HG03571 (cell line): ENCODE data around the gene AGAP9.
"Not testable (repeated sequence)": the region's sequence is repeated elsewhere in the genome, so short reads cannot be mapped to it uniquely, and the experiment has no call there.

Experiments used
- ATAC-seq: cut with Tn5 transposase; IDR thresholded peaks from one replicate; pipeline ENCODE4 v1.9.1; 2021; ENCODE audit not compliant: unreplicated experiment

The AGAP9 gene

DNA sequence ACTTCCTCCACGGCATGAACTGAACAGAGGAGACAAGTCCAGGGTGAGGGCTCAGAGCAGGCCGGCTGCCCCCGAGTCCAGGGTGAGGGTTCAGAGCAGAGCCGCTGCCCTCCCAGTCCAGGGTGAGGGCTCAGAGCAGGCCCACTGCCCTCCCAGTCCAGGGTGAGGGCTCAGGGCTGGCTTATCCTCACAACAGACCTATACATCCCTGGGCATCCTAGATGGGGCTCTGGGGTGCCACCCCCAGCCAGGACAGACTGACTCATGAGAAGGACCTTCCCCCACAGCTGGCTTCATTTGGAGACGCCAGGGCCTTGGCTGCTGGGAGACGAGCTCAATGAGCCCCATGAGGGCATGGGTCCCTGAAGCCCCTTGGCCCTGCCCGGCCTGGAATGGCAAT, 33.8 kb downstream of the AGAP9 start:
- ATAC-seq = not testable (repeated sequence)

- not testable (repeated sequence) for ATAC-seq
These were observed 37.5 kb downstream of the AGAP9 start for GRCh38 chr10:47485943-47486342.

DNA sequence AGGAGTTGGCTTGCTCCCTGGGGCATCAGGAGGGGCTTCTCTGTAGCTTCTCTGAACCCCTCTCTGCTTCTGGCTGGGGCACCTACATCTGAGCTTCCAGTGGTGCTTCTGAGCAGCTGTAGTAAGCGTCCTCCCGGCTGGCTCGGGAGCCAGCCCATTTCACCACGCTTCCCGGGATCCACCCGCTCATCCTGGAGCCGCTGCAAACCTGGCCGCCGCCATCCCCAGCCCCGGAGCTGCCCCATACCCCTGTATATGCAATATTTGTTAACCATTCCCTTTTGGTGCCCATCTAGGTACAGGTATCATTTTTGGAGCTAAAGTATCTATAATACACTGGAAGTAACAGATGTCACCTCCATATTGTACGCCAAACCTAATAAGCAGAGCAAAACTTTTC, 38.7 kb downstream of the AGAP9 start:
- ATAC-seq = not testable (repeated sequence)

DNA sequence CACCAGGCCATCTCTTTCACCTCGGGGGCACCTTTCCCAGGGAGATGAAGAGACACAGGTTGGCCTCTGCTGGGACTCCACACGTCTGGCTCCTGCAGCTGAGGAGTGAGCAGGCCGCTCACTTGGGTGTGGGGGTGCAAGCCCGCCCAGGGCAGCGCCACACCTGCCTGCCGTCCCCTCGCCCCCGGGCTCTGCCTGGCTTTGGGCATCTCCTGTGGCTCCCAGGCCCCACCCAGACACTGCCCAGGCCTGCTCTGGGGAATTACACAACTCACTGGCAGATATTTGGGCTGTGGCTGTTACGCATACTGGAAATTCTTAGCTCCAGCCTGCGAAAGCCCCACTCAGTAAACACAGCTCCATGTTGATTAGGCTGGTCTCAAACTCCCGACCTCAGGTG, 39.5 kb downstream of the AGAP9 start, which contains the start of gene ANXA8:
ANXA8 (minus strand) TSS at position 193 of the 400 bp plus-strand sequence; CDS start at position 11, 182 bp downstream.
- not testable (repeated sequence) for ATAC-seq

DNA sequence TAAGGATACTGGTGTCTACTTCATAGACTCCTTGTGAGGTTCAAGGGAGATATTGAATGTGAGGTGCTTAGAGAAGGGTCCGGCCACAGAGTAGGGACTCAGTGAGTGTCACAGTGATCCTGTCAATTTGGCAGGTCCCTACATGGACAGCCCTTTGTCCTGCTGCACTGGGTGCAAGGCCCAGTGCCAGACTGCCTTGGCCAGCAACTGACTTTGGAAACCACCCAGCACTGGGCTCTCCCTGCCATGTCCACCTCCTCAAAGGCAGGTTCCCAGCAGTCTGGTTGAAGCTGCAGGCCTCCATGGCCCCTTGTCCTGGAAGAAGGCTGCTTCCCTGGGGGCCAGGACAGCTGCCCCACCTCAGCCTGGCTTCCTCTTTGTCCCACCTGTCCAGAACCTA, 41.1 kb downstream of the AGAP9 start:
- not testable (repeated sequence) for ATAC-seq

- ATAC-seq = not testable (repeated sequence)
These were observed 41.7 kb downstream of the AGAP9 start for GRCh38 chr10:47481768-47482181.

- not testable (repeated sequence) for ATAC-seq
These were observed 42.2 kb downstream of the AGAP9 start for GRCh38 chr10:47481182-47481766.

DNA sequence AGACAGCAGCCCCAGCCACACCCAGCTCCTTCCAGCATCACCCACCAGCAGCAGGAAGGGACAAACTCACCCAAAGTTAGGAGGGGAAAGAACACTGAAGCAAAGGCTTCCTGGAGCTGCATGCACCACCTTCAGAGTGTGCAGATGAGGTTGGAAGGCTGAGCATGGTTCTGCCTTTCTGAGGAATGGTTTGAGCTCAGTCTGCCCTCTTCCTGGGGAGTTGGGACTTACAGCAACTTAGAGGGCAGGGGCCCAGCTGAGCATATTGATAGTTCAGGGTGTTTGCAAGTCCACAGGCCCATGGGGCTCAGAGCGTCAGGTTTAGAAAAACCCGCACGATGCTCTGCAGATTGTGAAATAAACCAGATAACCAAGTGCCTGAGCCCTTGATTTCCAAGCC, 43.3 kb downstream of the AGAP9 start:
- ATAC-seq = not testable (repeated sequence)

GRCh38 chr10:47478114-47478513, 45.3 kb downstream of the AGAP9 start:
- ATAC-seq = not testable (repeated sequence)

DNA sequence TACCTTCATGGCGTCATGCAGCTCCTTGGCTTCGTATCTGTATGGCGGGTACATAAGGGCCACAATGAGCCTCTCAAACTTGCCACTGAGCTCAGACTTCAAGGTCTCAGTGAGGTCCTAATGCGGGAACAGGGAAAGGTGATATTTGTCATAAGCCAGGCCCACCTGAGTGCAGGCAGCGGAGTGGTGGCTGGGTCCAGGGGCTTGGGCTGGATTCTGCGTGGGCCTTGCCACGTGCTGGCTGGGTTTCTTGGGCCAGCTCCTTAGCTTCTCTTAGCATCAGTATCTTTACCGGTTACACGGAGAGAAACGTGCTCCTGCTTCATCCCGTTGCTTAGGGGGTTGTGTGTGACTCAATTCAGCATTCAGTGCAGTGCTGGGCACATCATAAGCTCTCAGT, 46.4 kb downstream of the AGAP9 start:
- not testable (repeated sequence) for ATAC-seq

DNA sequence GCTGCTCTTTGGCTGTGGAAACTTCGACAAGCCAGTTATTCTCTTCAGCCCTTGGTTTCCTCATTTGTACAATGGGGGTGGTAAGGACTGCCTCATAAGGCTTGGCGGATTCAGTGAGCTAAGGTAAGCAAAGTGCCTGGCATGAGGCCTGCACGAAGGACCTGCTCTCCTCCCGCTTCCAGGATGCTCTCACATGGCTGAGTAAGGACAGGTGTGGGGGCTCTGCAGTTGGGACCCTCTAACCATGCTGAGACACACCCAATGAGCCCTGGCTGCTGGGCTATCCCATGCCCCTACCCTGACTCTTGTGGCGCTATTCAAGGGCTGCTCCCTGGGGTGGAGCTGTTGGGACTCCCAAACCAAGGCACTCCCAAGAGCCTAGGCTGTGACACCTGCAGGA, 48.3 kb downstream of the AGAP9 start:
- not testable (repeated sequence) for ATAC-seq

GRCh38 chr10:47473516-47473915, 49.9 kb downstream of the AGAP9 start:
- ATAC-seq = not testable (repeated sequence)

GRCh38 chr10:47472647-47473046, 50.8 kb downstream of the AGAP9 start:
- ATAC-seq = not testable (repeated sequence)

DNA sequence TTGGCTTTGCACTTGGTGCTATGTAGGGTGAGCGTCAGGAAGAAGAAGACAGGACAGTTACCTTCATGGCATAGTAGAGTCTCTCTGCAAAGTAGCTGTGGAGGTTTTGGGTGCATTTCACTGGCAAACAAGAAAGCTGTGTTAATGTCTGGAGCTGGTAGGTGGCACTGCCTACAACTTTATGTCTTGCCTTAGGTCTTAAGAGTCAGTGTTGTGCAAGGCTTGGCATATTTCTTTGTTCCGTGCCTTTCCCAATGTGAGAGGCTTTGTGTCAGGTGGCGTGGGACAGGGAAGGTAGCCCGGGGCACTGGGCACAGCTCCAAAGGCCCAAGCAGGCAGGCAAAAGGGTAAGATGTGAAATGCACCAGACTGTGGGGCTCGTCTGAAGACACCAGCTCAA, 51.4 kb downstream of the AGAP9 start:
- not testable (repeated sequence) for ATAC-seq

DNA sequence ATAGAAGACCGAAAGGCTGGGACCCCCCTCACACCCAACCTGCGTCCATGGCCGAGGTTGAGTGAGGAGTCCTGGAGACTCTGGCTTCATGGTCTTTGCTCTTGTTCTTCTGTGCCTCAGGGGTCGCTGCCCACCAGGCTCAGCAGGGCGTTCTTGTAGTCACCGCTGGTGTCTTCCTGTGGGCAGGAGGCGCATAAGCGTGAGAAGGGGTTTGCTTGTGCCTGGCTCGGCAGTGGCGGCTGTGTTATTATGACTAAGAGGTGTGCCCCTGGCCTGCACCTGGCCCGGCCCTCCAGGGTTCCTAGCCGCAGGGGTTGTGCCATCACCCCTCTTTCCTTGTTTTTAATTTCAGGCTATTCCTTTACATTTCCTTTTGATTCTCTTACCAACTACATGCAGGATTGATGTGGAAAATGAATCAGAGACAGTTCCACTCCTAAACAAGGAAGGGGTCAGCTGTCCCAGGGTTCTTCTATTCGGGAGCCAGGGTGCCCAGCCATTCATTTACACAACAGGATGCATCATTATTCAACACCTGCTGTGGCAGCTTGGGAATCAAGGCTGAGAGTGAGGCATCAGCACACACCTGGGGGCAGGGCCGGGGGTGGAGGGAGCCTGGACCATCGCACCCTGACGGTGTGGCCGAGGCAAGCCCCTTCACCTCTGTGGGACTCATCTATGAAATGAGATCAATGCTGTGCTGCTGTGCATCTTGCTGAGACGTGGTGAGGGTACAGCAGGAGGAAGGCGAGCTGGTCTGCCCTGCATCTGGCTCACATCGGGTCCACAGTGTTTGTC, 54.5 kb downstream of the AGAP9 start:
- ATAC-seq = not testable (repeated sequence)

- not testable (repeated sequence) for ATAC-seq
These were observed 55.5 kb downstream of the AGAP9 start for GRCh38 chr10:47467957-47468356.

DNA sequence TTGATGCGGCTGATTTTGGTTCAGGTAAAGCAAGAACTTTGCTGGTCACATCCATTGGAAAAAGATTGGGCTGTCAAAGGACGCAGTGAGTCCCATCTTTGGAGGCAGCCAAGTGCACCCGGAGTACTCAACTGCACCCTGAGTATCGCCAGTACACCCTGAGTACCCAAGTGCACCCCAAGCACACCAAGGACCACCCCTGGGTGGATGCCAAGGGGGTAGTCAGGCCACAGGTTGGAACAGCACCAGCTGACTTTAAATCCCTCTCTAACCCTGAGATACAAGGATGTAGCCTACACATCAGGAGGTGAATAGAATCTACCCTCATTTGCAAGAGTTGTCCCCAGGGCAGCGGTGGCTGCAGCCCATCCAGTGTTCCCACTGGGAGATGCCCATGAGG, 56.0 kb downstream of the AGAP9 start:
- not testable (repeated sequence) for ATAC-seq

DNA sequence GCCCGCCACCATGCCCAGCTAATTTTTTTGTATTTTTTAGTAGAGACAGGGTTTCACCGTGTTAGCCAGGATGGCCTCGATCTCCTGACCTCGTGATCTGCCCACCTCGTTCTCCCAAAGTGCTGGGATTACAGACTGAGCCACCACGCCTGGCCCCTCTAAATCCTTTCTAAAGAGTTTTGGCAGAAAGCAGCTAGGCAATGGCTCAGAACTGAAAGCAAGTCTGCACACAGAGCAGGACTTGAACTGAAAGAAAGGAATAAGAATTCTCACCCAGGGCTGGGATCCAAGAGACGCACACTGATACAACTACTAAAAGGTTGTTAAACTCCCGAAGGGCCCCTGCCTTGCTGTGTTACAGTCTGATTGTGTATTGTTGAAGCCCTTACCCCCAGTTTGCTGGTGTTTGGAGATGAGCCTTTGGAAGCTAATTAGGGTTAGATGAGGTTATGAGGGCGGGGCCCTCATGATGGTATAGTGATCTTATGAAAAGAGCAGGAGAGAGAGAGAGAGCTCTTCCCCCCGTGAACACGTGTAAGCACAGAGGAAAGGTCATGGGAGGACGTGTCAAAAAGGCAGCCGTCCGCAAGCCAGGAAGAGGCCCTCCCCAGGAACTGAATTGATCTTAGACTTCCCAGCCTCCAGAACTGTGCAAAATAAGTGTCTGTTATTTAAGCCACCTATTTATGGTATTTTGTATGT, 58.1 kb downstream of the AGAP9 start:
- not testable (repeated sequence) for ATAC-seq

DNA sequence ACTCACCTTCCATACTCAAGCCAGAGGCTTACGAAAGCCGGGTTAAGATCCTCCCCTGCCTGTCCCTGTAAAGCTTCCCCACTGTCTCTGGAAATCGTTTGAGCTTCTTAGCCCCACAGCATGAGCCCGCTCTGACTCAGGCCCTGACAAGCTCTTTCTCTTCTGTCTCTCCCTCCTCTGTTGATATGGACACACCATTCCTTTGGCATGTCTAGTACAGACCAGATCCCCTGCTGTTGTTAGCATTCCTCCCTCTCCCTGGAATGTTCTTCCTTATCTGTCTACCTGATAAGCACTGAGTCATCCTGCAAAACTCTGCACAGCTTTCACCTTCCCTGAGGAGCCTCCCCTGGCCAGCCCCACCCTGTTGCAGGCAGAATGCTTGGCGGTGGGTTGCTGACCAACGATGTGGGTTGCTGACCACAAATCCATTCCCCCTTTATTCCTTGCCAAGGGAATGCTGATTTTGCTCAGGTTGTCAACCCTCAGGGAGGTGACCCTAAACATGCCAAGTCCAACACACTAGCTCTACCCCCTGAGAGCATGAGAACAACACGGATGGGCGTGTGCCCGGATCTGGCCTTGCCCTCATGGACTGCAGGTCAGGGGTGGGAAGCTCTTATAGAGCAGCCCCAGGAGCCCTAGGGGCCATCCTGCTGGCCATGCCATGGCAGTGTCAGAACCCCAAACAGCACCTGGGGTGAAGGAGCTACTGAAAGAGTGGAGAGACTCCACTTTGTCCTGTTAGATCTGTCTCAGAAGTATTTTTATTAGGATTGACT, 60.7 kb downstream of the AGAP9 start:
- ATAC-seq = not testable (repeated sequence)

DNA sequence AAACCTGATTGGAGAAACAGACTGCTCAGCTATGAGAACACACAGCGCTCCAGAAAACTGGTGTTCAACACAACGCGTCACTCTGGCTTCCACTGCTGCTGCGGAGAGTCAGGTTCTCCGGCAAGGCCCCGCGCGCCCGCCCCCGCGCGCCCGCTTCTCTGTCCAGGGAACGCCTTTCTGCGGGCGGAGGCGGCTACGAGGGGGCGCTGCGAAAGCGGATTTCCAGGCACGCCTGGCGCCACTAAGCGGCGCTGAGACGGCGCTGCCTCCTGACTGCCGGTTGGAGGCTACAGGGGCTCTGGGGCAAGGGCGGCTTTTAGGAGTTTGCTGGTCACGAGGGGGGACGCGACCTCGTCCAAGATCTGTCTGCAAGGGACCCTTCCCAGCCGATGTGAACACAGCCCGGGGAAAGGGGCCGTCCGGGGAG, 62.2 kb downstream of the AGAP9 start:
- ATAC-seq = not testable (repeated sequence)
